Thoracic aorta (tissue), 2 donors: ENCODE results near the gene RAPSN. TPM values are rescaled to one million over a fixed set of nuclear protein-coding genes. Genes with fewer than 3 reads are reported as not detected.

Experiments
- ATAC-seq: fragments of 150-250 bp; one replicate; pipeline ENCODE4 v1.8.0; 2017; ENCODE audit warnings: low read depth; ENCODE audit not compliant: insufficient number of reproducible peaks, low FRiP score
- DNase-seq: peaks from one replicate; pipeline ENCODE4 v3.0.0-alpha.2; 2020; ENCODE audit warnings: low spot score
- H3K27ac ChIP-seq, 2 donors: fragments of 200-600 bp; sonication (generic); 1 replicate in 1 of 2; 2 replicates in 1 of 2; pipeline ENCODE4 v1.5.1; 2016; ENCODE audit warnings: mild to moderate bottlenecking in 2 of 2, moderate library complexity in 2 of 2
- H3K27me3 ChIP-seq: fragments of 200-600 bp; sonication (generic); replicated peaks from 2 replicates; pipeline ENCODE4 v1.6.0; 2016; ENCODE audit warnings: mild to moderate bottlenecking; ENCODE audit not compliant: insufficient read depth
- H3K36me3 ChIP-seq: fragments of 200-600 bp; sonication (generic); one replicate; pipeline ENCODE4 v1.5.1; 2016
- H3K4me1 ChIP-seq, 2 donors: fragments of 200-600 bp; sonication (generic); 1 replicate in 1 of 2; 2 replicates in 1 of 2; pipeline versions ENCODE4 v1.5.1 to v1.6.0; 2016; ENCODE audit warnings: low read depth in 2 of 2, mild to moderate bottlenecking in 1 of 2; ENCODE audit not compliant: control insufficient read depth in 1 of 2
- H3K4me3 ChIP-seq: fragments of 200-600 bp; sonication (generic); 2 replicates; pipeline ENCODE4 v1.5.1; 2016; ENCODE audit warnings: mild to moderate bottlenecking
- H3K9me3 ChIP-seq: fragments of 200-600 bp; sonication (generic); 2 replicates; pipeline ENCODE4 v1.5.1; 2016
- CTCF ChIP-seq: fragments of 200-600 bp; sonication (generic); IDR thresholded peaks from one replicate; pipeline ENCODE4 v1.5.1; 2019; ENCODE audit warnings: antibody characterized with exemption
- total RNA-seq, 2 donors: library from RNA; depleted of rRNA; stranded (reverse); fragments of >200 nt; gene quantifications; one replicate each; pipeline versions ENCODE4 v1.1.0 to v1.2.3, GENCODE V29; 2016

RAPSN gene
- total RNA-seq = under 1 TPM in 1 of 2 donors, not detected in 1; 0.41 TPM

- Histone ChIP-seq H3K4me3 (no peak within 1 kb of the TSS), H3K4me1 (no peaks in the 10 kb centered on the region), H3K36me3 (no peaks in the 10 kb centered on the region), H3K27ac (no peak within 1 kb of the TSS), H3K27me3 (no peaks in the 10 kb centered on the region), H3K9me3 (no peaks in the 10 kb centered on the region)
- TF ChIP-seq CTCF = no peak
- DNase-seq (no peak), ATAC-seq (no peak)
Observed at GRCh38 chr11:47448566-47449427, at the start of gene RAPSN. Gene RAPSN (minus strand): TSS chr11:47449136. CDS start chr11:47448964, 172 bp downstream.

- Histone ChIP-seq H3K4me1 (peaks cover 47 to 64% of the 10 kb centered on the region in 2 donors), H3K27ac (no peak overlapping the region), H3K36me3 (no peaks in the 10 kb centered on the region), H3K9me3 (no peaks in the 10 kb centered on the region), H3K4me3 (no peak overlapping the region), H3K27me3 (no peaks in the 10 kb centered on the region)
- DNase-seq (no peak), ATAC-seq (no peak)
- no peak for TF ChIP-seq CTCF
Observed at GRCh38 chr11:47498149-47498548, 49.2 kb upstream of the RAPSN start.

- Histone ChIP-seq H3K36me3 (peaks cover 3% of the 10 kb centered on the region), H3K27me3 (no peaks in the 10 kb centered on the region), H3K9me3 (no peaks in the 10 kb centered on the region), H3K4me3 (no peak overlapping the region), H3K4me1 (peaks cover 47 to 64% of the 10 kb centered on the region in 2 donors), H3K27ac (peak overlapping the region in 1 of 2 donors; percentile 34)
- no peak for TF ChIP-seq CTCF
- DNase-seq (no peak), ATAC-seq (no peak)
Observed at GRCh38 chr11:47496808-47497207, 47.9 kb upstream of the RAPSN start.

GRCh38 chr11:47495856-47496217 lies 46.9 kb upstream of the RAPSN start:
- H3K27ac ChIP-seq = peak overlapping the region in 1 of 2 donors; percentile 34
- no peak for TF ChIP-seq CTCF
- ATAC-seq = no peak

GRCh38 chr11:47495011-47495855 lies 46.3 kb upstream of the RAPSN start:
- H3K27me3 ChIP-seq = no peaks in the 10 kb centered on the region
- no peak for ATAC-seq
- no peak for DNase-seq
- no peaks in the 10 kb centered on the region for H3K9me3 ChIP-seq
- peaks cover 43 to 52% of the 10 kb centered on the region in 2 donors for H3K4me1 ChIP-seq
- no peak overlapping the region for H3K27ac ChIP-seq
- no peak for TF ChIP-seq CTCF
- H3K36me3 ChIP-seq = peaks cover 3% of the 10 kb centered on the region
- H3K4me3 ChIP-seq = no peak overlapping the region

More at GRCh38 chr11:47495856-47496217, 46.9 kb upstream of the RAPSN start:
- Histone ChIP-seq H3K4me3 (no peak overlapping the region), H3K9me3 (no peaks in the 10 kb centered on the region), H3K36me3 (peaks cover 3% of the 10 kb centered on the region), H3K27me3 (no peaks in the 10 kb centered on the region), H3K4me1 (peaks cover 47 to 58% of the 10 kb centered on the region in 2 donors)
- DNase-seq = no peak
